Upper lobe of left lung (tissue), 6 donors: ENCODE results near the gene C22orf31. TPM values are rescaled to one million over a fixed set of nuclear protein-coding genes. Genes with fewer than 3 reads are reported as not detected.

Experiments
- ATAC-seq, 2 donors: fragments of 200-7000 bp; cut with Tn5 transposase; one replicate each; pipeline ENCODE4 v1.9.1; 2022; ENCODE audit warnings: mild to moderate bottlenecking in 2 of 2, moderate library complexity in 2 of 2; ENCODE audit not compliant: low FRiP score in 2 of 2
- DNase-seq, 2 donors: peaks; one replicate each; pipeline ENCODE4 v3.0.0-alpha.2; 2019 to 2020
- H3K27ac ChIP-seq, 4 donors: fragments of 200-600 bp; sonication (generic); one replicate each; pipeline ENCODE4 v1.5.1; 2016 to 2019
- H3K27me3 ChIP-seq, 4 donors: fragments of 200-600 bp; sonication (generic); one replicate each; pipeline ENCODE4 v1.5.1; 2017 to 2019
- H3K36me3 ChIP-seq, 4 donors: fragments of 200-600 bp; sonication (generic); one replicate each; pipeline ENCODE4 v1.5.1; 2016 to 2019
- H3K4me1 ChIP-seq, 4 donors: fragments of 200-600 bp; sonication (generic); one replicate each; pipeline ENCODE4 v1.5.1; 2018 to 2019
- H3K4me3 ChIP-seq, 4 donors: fragments of 200-600 bp; sonication (generic); one replicate each; pipeline ENCODE4 v1.5.1; 2017 to 2019; ENCODE audit warnings: mild to moderate bottlenecking in 2 of 4, moderate library complexity in 1 of 4
- H3K9me3 ChIP-seq, 4 donors: fragments of 200-600 bp; sonication (generic); one replicate each; pipeline ENCODE4 v1.5.1; 2018 to 2019
- CTCF ChIP-seq, 6 experiments: fragments of 450-650 bp in 4 of 6; fragments of 200-600 bp in 2 of 6; sonication (generic) in 2 of 6; IDR thresholded peaks; one replicate each; pipeline ENCODE4 v1.5.1; 2016 to 2019; ENCODE audit warnings: antibody characterized with exemption in 6 of 6
- EP300 ChIP-seq, 4 donors: sonication (generic); formaldehyde crosslinking; IDR thresholded peaks; one replicate each; pipeline ENCODE4 v1.5.1; 2017; ENCODE audit warnings: antibody characterized with exemption in 4 of 4, control low read depth in 2 of 4
- POLR2A ChIP-seq, 4 donors: fragments of 450-650 bp; IDR thresholded peaks; one replicate each; pipeline ENCODE4 v1.5.1; 2016 to 2017; ENCODE audit warnings: antibody characterized with exemption in 4 of 4, mild to moderate bottlenecking in 2 of 4
- POLR2AphosphoS5 ChIP-seq, 2 donors: sonication (generic); formaldehyde crosslinking; IDR thresholded peaks; one replicate each; pipeline ENCODE4 v1.5.1; 2017; ENCODE audit warnings: antibody characterized with exemption in 2 of 2
- WGBS, 2 donors: methylation state at CpG; one replicate each; pipeline ENCODE4 v1.1.5; 2017 to 2018; 5-methylcytosine and 5-hydroxymethylcytosine counted together
- total RNA-seq, 6 donors: library from RNA; depleted of rRNA in 4 of 6; stranded (reverse); fragments of >200 nt in 4 of 6; gene quantifications; one replicate each; pipeline versions ENCODE4 v1.1.0 to v1.2.1, GENCODE V29; 2016 to 2021
- donor health status: DM: no; HTN: no; CAD: no; lungs with moderate emphysema.
- donor health status: DM: no; HTN: yes; CAD: no; lungs with severe emphysema.

C22orf31 gene
- total RNA-seq, 6 donors from 2014 or later = not detected

- Histone ChIP-seq H3K27me3 (no peaks in the 10 kb centered on the region), H3K4me1 (peaks cover 5 to 17% (median 11%) of the 10 kb centered on the region in 4 donors), H3K27ac (no peak overlapping the region), H3K36me3 (no peaks in the 10 kb centered on the region), H3K9me3 (no peaks in the 10 kb centered on the region), H3K4me3 (no peak overlapping the region)
- ATAC-seq = no peak
- TF ChIP-seq CTCF (IDR thresholded peaks at IDR 0.05) (no peak), POLR2AphosphoS5 (IDR thresholded peaks at IDR 0.05) (no peak), POLR2A (IDR thresholded peaks at IDR 0.05) (no peak), EP300 (IDR thresholded peaks at IDR 0.05) (no peak)
- DNase-seq = no peak
- 36 to 41% methylated on average over 14 of the region's 14 CpGs for WGBS, 2 donors
These were observed 50.2 kb downstream of the C22orf31 start for GRCh38 chr22:29011240-29012100.

GRCh38 chr22:29009148-29009547 is 52.5 kb downstream of the C22orf31 start:
- no peak overlapping the region for H3K27ac ChIP-seq
- no peaks in the 10 kb centered on the region for H3K36me3 ChIP-seq
- peaks cover 21 to 33% (median 27%) of the 10 kb centered on the region in 4 donors for H3K4me1 ChIP-seq
- no peaks in the 10 kb centered on the region for H3K27me3 ChIP-seq
- DNase-seq = no peak
- ATAC-seq = no peak
- 87 to 89% methylated on average over 5 of the region's 5 CpGs for WGBS, 2 donors
- H3K4me3 ChIP-seq = no peak overlapping the region
- H3K9me3 ChIP-seq = no peaks in the 10 kb centered on the region
- TF ChIP-seq EP300 (IDR thresholded peaks at IDR 0.05) = no peak
- no peak for TF ChIP-seq POLR2AphosphoS5 (IDR thresholded peaks at IDR 0.05)
- TF ChIP-seq POLR2A (IDR thresholded peaks at IDR 0.05) = no peak
- no peak for TF ChIP-seq CTCF (IDR thresholded peaks at IDR 0.05)

Other genes with a start within 250 kb of the C22orf31 start
- gene ZNRF3, start 178.3 kb downstream of the C22orf31 start, total RNA-seq = 10 to 100 TPM; 11.4 to 16.9 (median 14.4) TPM
- gene KREMEN1, start 11.2 kb upstream of the C22orf31 start, total RNA-seq = 10 to 100 TPM in 5 of 6 donors, 1 to 10 TPM in 1; 8.4 to 24.3 (median 15.9) TPM
- gene EMID1, start 144.1 kb upstream of the C22orf31 start, total RNA-seq = 10 to 100 TPM in 2 of 6 donors, 1 to 10 TPM in 4; 2.1 to 31.6 (median 8.4) TPM
- 10 to 100 TPM; 17.3 to 47.1 (median 27.9) TPM for gene RHBDD3, start 206.2 kb upstream of the C22orf31 start, total RNA-seq
- gene EWSR1, start 206.4 kb upstream of the C22orf31 start, total RNA-seq = 100 to 1,000 TPM; 156 to 293 (median 183) TPM
- gene GAS2L1, start 244.8 kb upstream of the C22orf31 start, total RNA-seq = 10 to 100 TPM; 14.4 to 63.4 (median 36.1) TPM